22Rv1 (cell line): Measurements from ENCODE around the gene ZFP91.
A peak's percentile ranks its signal among the peaks of the same experiment; 100 is the strongest.

Experiments
- H3K27ac ChIP-seq: fragments of 450-650 bp; 2 replicates; pipeline ENCODE4 v1.5.1; 2017
- ZFX ChIP-seq: fragments of 450-650 bp; IDR thresholded peaks from 2 replicates; pipeline ENCODE4 v1.6.1; 2017; ENCODE audit warnings: antibody characterized with exemption, borderline replicate concordance
- TF ChIP-seq, protein P1 (sequence below): fragments of 450-650 bp; IDR thresholded peaks from 2 replicates; pipeline ENCODE4 v1.5.1; 2017; ENCODE audit warnings: mild to moderate bottlenecking

ZFP91 gene

DNA sequence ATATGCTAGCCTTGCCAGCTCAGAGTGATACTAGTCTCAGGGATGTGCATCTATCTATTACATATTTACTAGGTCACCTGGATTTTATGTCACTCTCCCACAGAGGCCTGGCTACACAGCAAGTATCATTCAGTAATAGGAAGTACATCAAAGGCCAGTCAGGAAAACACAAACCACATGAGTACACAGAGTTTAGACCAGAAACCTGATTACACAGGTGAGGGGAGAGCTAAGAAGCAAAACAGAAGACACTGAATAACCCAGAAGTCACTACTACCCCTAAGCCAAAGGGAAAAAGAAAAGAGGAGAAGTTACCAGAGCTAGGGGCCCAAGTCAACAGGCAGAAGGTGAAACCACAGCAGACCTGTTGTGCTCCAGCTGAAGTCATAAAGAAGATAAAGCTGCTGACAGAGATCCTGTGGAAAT lies 16.5 kb upstream of the ZFP91 start:
- H3K27ac ChIP-seq: peak overlapping the region; percentile 72

GRCh38 chr11:58564231-58564630 lies 14.6 kb upstream of the ZFP91 start:
- no peak overlapping the region for H3K27ac ChIP-seq
- TF ChIP-seq ZFX: no peak
- TF ChIP-seq, protein P1, sequence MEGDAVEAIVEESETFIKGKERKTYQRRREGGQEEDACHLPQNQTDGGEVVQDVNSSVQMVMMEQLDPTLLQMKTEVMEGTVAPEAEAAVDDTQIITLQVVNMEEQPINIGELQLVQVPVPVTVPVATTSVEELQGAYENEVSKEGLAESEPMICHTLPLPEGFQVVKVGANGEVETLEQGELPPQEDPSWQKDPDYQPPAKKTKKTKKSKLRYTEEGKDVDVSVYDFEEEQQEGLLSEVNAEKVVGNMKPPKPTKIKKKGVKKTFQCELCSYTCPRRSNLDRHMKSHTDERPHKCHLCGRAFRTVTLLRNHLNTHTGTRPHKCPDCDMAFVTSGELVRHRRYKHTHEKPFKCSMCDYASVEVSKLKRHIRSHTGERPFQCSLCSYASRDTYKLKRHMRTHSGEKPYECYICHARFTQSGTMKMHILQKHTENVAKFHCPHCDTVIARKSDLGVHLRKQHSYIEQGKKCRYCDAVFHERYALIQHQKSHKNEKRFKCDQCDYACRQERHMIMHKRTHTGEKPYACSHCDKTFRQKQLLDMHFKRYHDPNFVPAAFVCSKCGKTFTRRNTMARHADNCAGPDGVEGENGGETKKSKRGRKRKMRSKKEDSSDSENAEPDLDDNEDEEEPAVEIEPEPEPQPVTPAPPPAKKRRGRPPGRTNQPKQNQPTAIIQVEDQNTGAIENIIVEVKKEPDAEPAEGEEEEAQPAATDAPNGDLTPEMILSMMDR: no peak

More for the DNA sequence above, 16.5 kb upstream of the ZFP91 start:
- TF ChIP-seq, protein P1: no peak
- no peak for TF ChIP-seq ZFX

- TF ChIP-seq, protein P1: peak; percentile 84
- no peak for TF ChIP-seq ZFX
- 0 out of 2 replicates have a peak overlapping the region, but pooled peaks have one; percentile 1 for H3K27ac ChIP-seq
These were observed 10.9 kb upstream of the ZFP91 start for GRCh38 chr11:58567889-58568512.

GRCh38 chr11:58572906-58573305 lies 6.0 kb upstream of the ZFP91 start:
- H3K27ac ChIP-seq: peak overlapping the region; percentile 99

- TF ChIP-seq, protein P1: no peak
- TF ChIP-seq ZFX: no peak
- H3K27ac ChIP-seq: peak overlapping the region; percentile 99
These were observed 5.3 kb upstream of the ZFP91 start for GRCh38 chr11:58573451-58574104.

- TF ChIP-seq ZFX: no peak
- TF ChIP-seq, protein P1: no peak
- H3K27ac ChIP-seq: peak overlapping the region; percentile 99
These were observed 4.0 kb upstream of the ZFP91 start for GRCh38 chr11:58574881-58575280.

GRCh38 chr11:58575377-58576020 lies 3.4 kb upstream of the ZFP91 start, which contains the start of gene LPXN:
TSS of gene LPXN (minus strand) at chr11:58575856. CDS start at chr11:58575772, 84 bp downstream.
- no peak for TF ChIP-seq ZFX
- TF ChIP-seq, protein P1: no peak
- H3K27ac ChIP-seq: peak within 1 kb of the TSS; percentile 99
